ENCODE data around the gene TMEM225B. TPM values are rescaled to one million over a fixed set of nuclear protein-coding genes. Genes with fewer than 3 reads are reported as not detected.
A peak's percentile ranks its signal among the peaks of the same experiment; 100 is the strongest.

TMEM225B gene
- total and polyA plus RNA-seq, 2 donors (not counting 1 experiment from before 2014, with no cell fraction given), result 0.86 to 0.95 TPM

GRCh38 chr7:99617192-99617781, 19.2 kb downstream of the TMEM225B start:
- Histone ChIP-seq H3K36me3 (replicated peaks in 1 of 2; ENCODE audit: control extremely low read depth in 1 of 2, control insufficient read depth in 1 of 2, extremely low read depth in 1 of 2, insufficient read depth in 2 of 2, low read length in 1 of 2) (peaks cover 2 to 35% of the 10 kb centered on the region in 2 experiments), H3K79me2 (ENCODE audit: control insufficient read depth, insufficient read depth, low read length) (peaks cover 38% of the 10 kb centered on the region), H3K9me3 (ENCODE audit: control extremely low read depth in 1 of 3, control insufficient read depth in 2 of 3, insufficient read depth in 1 of 3, low read length in 2 of 3) (no peaks in the 10 kb centered on the region), H3K27ac (ENCODE audit: low read length in 2 of 2) (peak overlapping the region; percentile 73 to 90), H3K27me3 (replicated peaks in 1 of 4; ENCODE audit: control extremely low read depth in 1 of 4, control insufficient read depth in 3 of 4, insufficient read depth in 4 of 4, low read length in 3 of 4) (no peaks in the 10 kb centered on the region), H3K9ac (ENCODE audit: low read length) (peak overlapping the region; percentile 99), H3K4me3 (ENCODE audit: control extremely low read depth in 1 of 5, extremely low read depth in 1 of 5, insufficient read depth in 1 of 5, low read depth in 2 of 5, low read length in 4 of 5) (peak overlapping the region; percentile 86 to 99 (median 95)), H3K4me2 (replicated peaks; ENCODE audit: low read depth, low read length, poor library complexity, severe bottlenecking) (peak overlapping the region; percentile 85), H3K4me1 (ENCODE audit: control insufficient read depth in 2 of 2, insufficient read depth in 2 of 2, low read length in 2 of 2) (peaks cover 17 to 18% of the 10 kb centered on the region in 2 donors), H4K20me1 (ENCODE audit: control insufficient read depth, insufficient read depth, low read length, poor library complexity, severe bottlenecking) (peaks cover 17% of the 10 kb centered on the region), H2AFZ (ENCODE audit: insufficient read depth, low read depth, low read length, poor library complexity, severe bottlenecking) (peak overlapping the region; percentile 99)
- CTCF ChIA-PET, result interaction anchor here (1.0 to 1.2 kb wide), 3 partner anchors 85 to 303 kb away, joined by 3 read pairs; no protein-coding TSS in a partner anchor
- TF ChIP-seq EZH2 (IDR thresholded peaks at IDR 0.05; ENCODE audit: borderline replicate concordance, insufficient read depth, low read depth, low read length, poor library complexity, severe bottlenecking) (no peak), CTCF (IDR thresholded peaks at IDR 0.05) (no peak)
- intact Hi-C loops (cut with micrococcal nuclease), result loop anchor here (2.0 to 5.0 kb wide), 2 partner anchors 290 to 302 kb away; partner anchors contain the start of genes ARPC1A and TRIM4
- Mint-ChIP-seq H3K4me1 (peaks cover 28% of the 10 kb centered on the region), H3K27me3 (no peaks in the 10 kb centered on the region), H3K9me3 (ENCODE audit: insufficient read depth) (no peaks in the 10 kb centered on the region), H3K4me3 (peak overlapping the region; percentile 98), H3K27ac (peak overlapping the region; percentile 95)
- no peak for ATAC-seq (ENCODE audit: low read depth)
- WGBS (ENCODE audit: insufficient coverage), result 27% methylated on average over 21 of the region's 22 CpGs
- no peak for DNase-seq
- POLR2A ChIA-PET, result interaction anchor here (2.5 kb wide), 1 partner anchor 59 kb away, joined by 6 read pairs; the partner anchor contains the start of gene ZNF655

GRCh38 chr7:99618726-99619125, 20.7 kb downstream of the TMEM225B start:
- Histone ChIP-seq H3K4me3 (ENCODE audit: control extremely low read depth in 1 of 5, extremely low read depth in 1 of 5, insufficient read depth in 1 of 5, low read depth in 2 of 5, low read length in 4 of 5) (no peak overlapping the region), H3K4me1 (ENCODE audit: control insufficient read depth in 2 of 2, insufficient read depth in 2 of 2, low read length in 2 of 2) (peaks cover 17 to 18% of the 10 kb centered on the region in 2 donors), H3K4me2 (replicated peaks; ENCODE audit: low read depth, low read length, poor library complexity, severe bottlenecking) (no peak overlapping the region), H3K36me3 (replicated peaks in 1 of 2; ENCODE audit: control extremely low read depth in 1 of 2, control insufficient read depth in 1 of 2, extremely low read depth in 1 of 2, insufficient read depth in 2 of 2, low read length in 1 of 2) (peaks cover 2 to 47% of the 10 kb centered on the region in 2 experiments), H3K27ac (ENCODE audit: low read length in 2 of 2) (no peak overlapping the region), H2AFZ (ENCODE audit: insufficient read depth, low read depth, low read length, poor library complexity, severe bottlenecking) (no peak overlapping the region), H3K9ac (ENCODE audit: low read length) (no peak overlapping the region), H4K20me1 (ENCODE audit: control insufficient read depth, insufficient read depth, low read length, poor library complexity, severe bottlenecking) (peaks cover 21% of the 10 kb centered on the region), H3K9me3 (ENCODE audit: control extremely low read depth in 1 of 3, control insufficient read depth in 2 of 3, insufficient read depth in 1 of 3, low read length in 2 of 3) (no peaks in the 10 kb centered on the region), H3K27me3 (replicated peaks in 1 of 4; ENCODE audit: control extremely low read depth in 1 of 4, control insufficient read depth in 3 of 4, insufficient read depth in 4 of 4, low read length in 3 of 4) (no peaks in the 10 kb centered on the region), H3K79me2 (ENCODE audit: control insufficient read depth, insufficient read depth, low read length) (peaks cover 48% of the 10 kb centered on the region)
- DNase-seq (no peak), ATAC-seq (ENCODE audit: low read depth) (no peak)
- intact Hi-C loops (cut with micrococcal nuclease), result loop anchor here (5.0 kb wide), 1 partner anchor 291 kb away; the partner anchor contains the start of gene ARPC1A
- TF ChIP-seq CTCF (IDR thresholded peaks at IDR 0.05), result no peak
- TF ChIP-seq EZH2 (IDR thresholded peaks at IDR 0.05; ENCODE audit: borderline replicate concordance, insufficient read depth, low read depth, low read length, poor library complexity, severe bottlenecking), result no peak
- peaks cover 28% of the 10 kb centered on the region for H3K4me1 Mint-ChIP-seq
- ChIA-PET POLR2A (no interaction called here), CTCF (no interaction called here)
- 97% methylated on average over 3 of the region's 3 CpGs for whole genome bisulfite sequencing (ENCODE audit: insufficient coverage)
- no peaks in the 10 kb centered on the region for H3K9me3 Mint-ChIP-seq (ENCODE audit: insufficient read depth)
- no peak overlapping the region for H3K27ac Mint-ChIP-seq
- peak overlapping the region; percentile 98 for H3K4me3 Mint-ChIP-seq
- no peaks in the 10 kb centered on the region for H3K27me3 Mint-ChIP-seq

Measured in B cell (primary cell).